ENCODE data around the gene CADM2.

CADM2 gene

GRCh38 chr3:85321892-85322291, 363.1 kb downstream of the CADM2 start:
- no peak for DNase-seq (ENCODE audit: low spot score)

GRCh38 chr3:85330071-85330470, 371.3 kb downstream of the CADM2 start:
- DNase-seq (ENCODE audit: low spot score): no peak

DNA sequence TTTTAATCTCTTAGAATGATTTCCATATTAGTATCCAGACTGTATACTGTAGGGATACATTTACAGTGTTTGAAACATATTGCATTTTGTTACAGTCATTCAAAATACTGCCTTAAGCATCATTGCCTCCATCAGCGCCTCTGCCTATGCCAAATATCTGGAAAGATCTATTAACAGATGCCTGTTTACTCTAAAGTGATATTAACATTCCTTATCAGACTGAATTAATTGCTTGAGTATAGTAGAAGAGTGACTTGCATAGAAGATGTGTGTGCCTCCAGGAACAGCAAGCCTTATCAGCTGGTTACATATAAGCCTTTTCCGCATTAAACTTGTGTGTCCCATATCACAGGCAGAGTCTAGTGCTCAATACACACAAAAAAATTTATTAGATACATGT, 379.1 kb downstream of the CADM2 start:
- no peak for DNase-seq (ENCODE audit: low spot score)

DNA sequence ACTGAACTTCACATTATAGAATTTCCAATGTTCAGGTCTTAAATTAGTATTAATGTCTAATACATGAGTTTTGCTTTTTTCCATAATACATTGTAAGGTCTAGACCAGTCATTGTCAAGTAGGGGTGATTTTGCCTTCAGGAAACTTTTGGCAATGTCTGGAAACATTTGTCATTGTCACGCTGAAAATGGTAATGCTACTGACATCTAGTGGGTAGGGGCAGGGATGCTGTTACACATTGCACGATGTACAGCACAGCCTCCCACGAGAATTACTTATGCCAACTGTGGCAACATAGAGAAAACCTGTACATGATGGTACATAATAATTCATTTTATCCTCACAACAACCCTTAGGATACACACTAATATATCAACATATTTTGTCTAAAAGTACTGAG, 384.1 kb downstream of the CADM2 start:
- no peak for DNase-seq (ENCODE audit: low spot score)

DNA sequence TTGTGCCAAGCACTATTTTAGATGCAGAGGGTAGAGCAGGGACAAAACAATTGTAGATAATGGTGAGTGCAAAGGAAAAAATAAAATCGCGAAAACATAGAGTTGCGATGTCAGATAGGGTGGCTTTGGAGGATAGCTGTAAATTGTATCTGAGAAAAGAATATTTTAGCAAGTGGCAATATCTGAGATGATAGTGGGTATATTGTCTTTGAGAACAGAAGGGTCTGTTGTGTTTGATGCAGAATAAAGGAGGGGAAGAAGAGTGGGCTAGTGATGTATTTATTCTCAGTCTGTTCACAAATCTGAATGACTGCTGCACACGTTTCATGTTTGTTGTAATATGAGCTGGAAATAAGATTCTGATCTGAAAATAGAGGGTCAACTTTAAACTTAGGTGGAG, 396.8 kb downstream of the CADM2 start:
- no peak for DNase-seq (ENCODE audit: low spot score)

- no peak for DNase-seq (ENCODE audit: low spot score)
These were observed 402.1 kb downstream of the CADM2 start for GRCh38 chr3:85360742-85361387.

GRCh38 chr3:85364296-85364909, 405.6 kb downstream of the CADM2 start:
- DNase-seq (ENCODE audit: low spot score): no peak

GRCh38 chr3:85370341-85370740, 411.6 kb downstream of the CADM2 start:
- no peak for DNase-seq (ENCODE audit: low spot score)

GRCh38 chr3:85376131-85376530, 417.3 kb downstream of the CADM2 start:
- no peak for DNase-seq (ENCODE audit: low spot score)

DNA sequence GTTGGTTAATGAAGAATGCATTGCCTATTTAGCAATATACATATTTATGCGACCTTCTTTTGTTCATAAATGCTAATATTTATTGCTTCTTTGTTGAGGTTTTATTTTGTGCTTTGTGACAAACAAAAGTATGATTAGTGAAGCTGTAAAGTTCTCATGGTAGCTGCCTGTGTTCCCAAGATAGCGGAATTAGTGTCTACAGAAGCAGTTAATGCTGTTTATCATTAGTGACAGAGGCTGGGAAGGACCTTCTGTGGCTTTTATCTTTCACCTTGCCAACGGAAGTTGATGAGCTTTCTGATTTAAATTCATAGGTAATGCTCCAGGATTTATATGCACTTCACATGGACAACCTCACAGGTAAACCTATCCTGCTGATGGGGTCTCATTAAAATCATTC, 418.3 kb downstream of the CADM2 start:
- DNase-seq (ENCODE audit: low spot score): no peak

DNA sequence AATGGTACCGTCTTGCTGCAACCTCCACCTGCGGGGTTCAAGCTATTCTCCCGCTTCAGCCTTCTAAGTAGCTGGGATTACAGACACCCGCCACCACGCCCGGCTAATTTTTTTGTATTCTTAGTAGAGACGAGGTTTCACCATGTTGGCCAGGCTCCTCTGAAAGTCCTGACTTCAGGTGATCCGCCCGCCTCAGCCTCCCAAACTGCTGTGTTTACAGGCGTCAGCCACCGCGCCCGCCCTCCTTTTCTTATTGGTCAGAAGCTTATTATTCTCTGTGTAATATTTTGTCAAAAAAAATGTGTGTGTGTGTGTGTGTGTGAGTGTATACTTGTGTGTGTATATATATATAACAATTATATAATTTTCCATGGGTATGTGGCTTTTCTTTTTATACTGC, 425.6 kb downstream of the CADM2 start:
- DNase-seq (ENCODE audit: low spot score): no peak

DNA sequence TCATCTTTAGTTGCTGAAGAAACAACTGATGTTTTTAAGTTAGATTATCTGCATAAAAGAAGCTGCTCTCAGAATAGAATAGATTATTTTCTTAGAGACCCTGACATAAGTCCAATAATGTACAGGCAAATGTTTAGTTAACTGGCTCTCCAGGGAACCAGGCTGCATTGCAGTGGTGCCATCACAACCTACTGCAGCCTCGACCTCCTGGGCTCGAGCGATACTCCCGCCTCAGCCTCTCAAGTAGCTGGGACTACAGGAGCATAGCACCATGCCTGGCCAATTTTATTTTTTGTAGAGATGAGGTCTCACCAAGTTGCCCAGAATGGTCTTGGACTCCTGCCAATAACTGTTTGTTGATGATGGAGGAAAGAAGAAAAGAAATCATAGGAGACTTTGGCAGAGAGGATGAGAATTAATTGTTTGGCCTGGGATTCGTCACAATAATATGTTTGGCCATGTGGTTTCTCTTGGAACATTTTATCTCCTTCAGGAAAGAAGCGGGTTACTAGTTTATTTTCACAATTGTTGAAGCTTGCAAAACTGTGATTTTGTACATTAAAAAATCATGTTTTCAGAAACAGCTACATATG, 429.2 kb downstream of the CADM2 start:
- DNase-seq (ENCODE audit: low spot score): no peak

DNA sequence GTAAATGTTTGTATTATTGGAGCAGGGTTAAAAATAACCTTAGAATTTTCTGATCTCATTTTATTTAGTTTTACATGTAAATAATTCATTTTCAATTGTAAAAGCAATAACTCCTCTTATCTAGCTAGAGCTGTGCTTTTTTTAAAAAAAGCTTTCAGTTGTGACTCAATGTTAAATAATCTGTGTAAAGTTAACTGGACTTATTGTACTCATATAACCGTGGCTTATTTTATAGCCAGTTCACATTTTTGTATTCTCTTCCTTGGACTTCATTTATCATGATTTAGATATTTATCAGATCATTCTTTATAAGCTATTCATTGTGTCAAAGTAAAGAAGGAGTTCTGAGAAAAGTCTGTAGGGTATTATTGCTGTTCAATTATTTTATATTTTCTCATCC, 435.6 kb downstream of the CADM2 start:
- DNase-seq (ENCODE audit: low spot score): no peak

DNA sequence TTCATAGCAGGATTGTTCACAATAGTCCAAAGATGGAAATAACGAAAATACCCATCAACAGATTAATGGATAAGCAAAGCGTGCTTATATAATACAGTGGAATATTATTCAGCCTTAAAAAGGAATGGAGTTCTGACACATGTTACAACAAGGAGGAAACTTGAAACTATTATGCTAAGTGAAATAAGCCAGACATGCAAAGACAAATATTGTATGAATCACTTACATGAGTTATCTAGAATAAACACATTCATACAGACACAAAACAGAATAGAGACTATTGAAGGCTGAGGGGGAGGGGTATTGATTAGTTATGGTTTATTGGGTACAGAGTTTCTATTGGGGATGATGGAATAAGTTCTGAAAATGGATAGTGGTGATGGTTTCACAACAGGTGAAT, 438.6 kb downstream of the CADM2 start:
- DNase-seq (ENCODE audit: low spot score): no peak

- no peak for DNase-seq (ENCODE audit: low spot score)
These were observed 467.3 kb downstream of the CADM2 start for GRCh38 chr3:85426121-85426520.

GRCh38 chr3:85427467-85427866, 468.7 kb downstream of the CADM2 start:
- DNase-seq (ENCODE audit: low spot score): no peak

- DNase-seq (ENCODE audit: low spot score): no peak
These were observed 473.3 kb downstream of the CADM2 start for GRCh38 chr3:85432081-85432480.

GRCh38 chr3:85433319-85433718, 474.5 kb downstream of the CADM2 start:
- DNase-seq (ENCODE audit: low spot score): no peak

GRCh38 chr3:85455561-85456200, 496.9 kb downstream of the CADM2 start:
- DNase-seq (ENCODE audit: low spot score): no peak

DNA sequence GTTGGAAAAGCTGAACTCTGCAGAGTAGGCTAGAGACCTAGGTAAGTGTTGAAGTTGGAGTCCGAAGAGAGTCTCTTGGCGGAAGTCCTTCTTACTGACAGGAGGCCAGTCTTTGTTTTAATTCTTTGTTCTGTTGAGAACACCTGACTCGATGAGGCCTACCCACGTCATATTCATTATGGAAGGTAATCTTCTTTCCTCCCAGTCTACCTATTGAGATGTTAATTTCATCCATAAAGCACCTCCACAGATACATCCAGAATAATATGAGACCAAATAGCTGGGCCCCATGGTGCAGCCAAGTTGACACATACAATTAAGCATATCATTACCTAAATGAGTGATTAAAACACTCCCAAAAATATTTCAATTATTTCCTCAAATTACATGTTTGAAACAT, 515.5 kb downstream of the CADM2 start:
- no peak for DNase-seq (ENCODE audit: low spot score)

DNA sequence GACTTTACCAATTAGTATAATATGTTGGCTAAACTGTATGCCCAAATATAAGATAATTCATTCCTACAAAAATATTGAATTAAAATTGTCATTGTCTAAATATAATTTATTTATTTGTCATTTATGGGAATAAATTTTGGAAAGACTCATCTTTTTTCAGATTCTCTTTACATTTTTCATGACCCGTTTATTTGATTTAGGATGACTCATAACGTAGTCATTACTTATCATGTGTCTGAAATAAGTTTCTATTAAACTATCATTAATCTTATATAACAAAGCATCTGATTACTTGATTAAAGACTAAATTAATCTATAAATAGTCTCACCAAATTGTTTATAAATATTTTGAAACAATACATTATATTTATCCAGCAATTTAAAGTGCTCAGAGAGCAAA, 516.6 kb downstream of the CADM2 start:
- DNase-seq (ENCODE audit: low spot score): no peak

- DNase-seq (ENCODE audit: low spot score): no peak
These were observed 518.2 kb downstream of the CADM2 start for GRCh38 chr3:85476891-85477495.

All from hematopoietic multipotent progenitor cell treated with erythropoietin and hydrocortisone succinate and interleukin-3 and kit ligand, for 15 days (in vitro differentiated cells).